ENCODE data around the gene NELL2.

The NELL2 gene

DNA sequence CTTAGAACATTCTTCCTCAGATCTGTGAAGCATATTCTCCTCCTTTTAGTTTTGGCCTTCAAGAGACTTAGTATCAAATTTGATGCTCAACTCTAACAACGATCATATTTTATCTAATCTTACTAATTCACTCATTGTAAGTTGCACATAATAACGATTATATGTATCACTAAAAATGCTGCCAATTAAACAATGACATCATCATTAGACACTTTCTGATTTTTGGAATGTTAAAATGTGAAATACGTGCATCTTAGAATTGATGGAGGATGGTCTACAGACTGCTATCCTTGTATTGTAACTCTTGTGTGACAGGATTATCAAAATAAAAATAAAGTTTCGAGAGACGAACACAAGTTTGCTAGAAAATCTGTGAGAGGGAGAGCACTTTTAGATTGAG, 311.0 kb downstream of the NELL2 start:
- no peaks in the 10 kb centered on the region for H3K9me3 ChIP-seq (ENCODE audit: low read depth, low read length)
- no peak overlapping the region for H3K27ac ChIP-seq
- H3K36me3 ChIP-seq (ENCODE audit: insufficient read depth, low read length), result no peaks in the 10 kb centered on the region
- no peak for DNase-seq (ENCODE audit: low read depth, low spot score)
- H3K9ac ChIP-seq (ENCODE audit: insufficient read length), result no peak overlapping the region
- no peak overlapping the region for H3K4me3 ChIP-seq
- TF ChIP-seq EZH2 (IDR thresholded peaks at IDR 0.05) (no peak), FOXP2 (optimal IDR thresholded peaks at IDR 0.05; ENCODE audit: control extremely low read depth, extremely low read length, insufficient read depth) (no peak), POLR2AphosphoS5 (IDR thresholded peaks at IDR 0.05; ENCODE audit: borderline replicate concordance, low read depth, low read length) (no peak)

DNA sequence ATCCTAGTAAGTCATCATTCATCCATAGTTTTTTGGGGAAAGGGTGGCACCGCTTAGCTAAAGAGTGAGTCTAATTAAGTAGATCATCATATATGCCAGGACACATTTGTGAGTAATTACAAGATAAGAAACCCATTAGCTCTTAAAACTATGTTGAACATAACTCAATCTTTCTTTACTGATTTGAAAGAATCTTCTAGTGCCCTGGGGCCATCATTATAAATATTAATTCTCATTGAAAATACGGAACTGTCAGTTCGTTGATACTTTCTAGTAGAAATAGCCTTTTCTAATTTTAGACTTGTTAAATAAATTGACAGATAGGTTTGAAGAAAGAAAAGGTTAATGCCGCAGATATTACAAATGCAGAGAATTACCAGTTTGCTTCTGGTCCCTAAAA, 312.6 kb downstream of the NELL2 start:
- Histone ChIP-seq H3K27ac (no peak overlapping the region), H3K4me3 (no peak overlapping the region), H3K9me3 (ENCODE audit: low read depth, low read length) (no peaks in the 10 kb centered on the region), H3K9ac (ENCODE audit: insufficient read length) (no peak overlapping the region), H3K36me3 (ENCODE audit: insufficient read depth, low read length) (no peaks in the 10 kb centered on the region)
- TF ChIP-seq FOXP2 (optimal IDR thresholded peaks at IDR 0.05; ENCODE audit: control extremely low read depth, extremely low read length, insufficient read depth) (no peak), POLR2AphosphoS5 (IDR thresholded peaks at IDR 0.05; ENCODE audit: borderline replicate concordance, low read depth, low read length) (no peak), EZH2 (IDR thresholded peaks at IDR 0.05) (no peak)
- DNase-seq (ENCODE audit: low read depth, low spot score), result no peak

DNA sequence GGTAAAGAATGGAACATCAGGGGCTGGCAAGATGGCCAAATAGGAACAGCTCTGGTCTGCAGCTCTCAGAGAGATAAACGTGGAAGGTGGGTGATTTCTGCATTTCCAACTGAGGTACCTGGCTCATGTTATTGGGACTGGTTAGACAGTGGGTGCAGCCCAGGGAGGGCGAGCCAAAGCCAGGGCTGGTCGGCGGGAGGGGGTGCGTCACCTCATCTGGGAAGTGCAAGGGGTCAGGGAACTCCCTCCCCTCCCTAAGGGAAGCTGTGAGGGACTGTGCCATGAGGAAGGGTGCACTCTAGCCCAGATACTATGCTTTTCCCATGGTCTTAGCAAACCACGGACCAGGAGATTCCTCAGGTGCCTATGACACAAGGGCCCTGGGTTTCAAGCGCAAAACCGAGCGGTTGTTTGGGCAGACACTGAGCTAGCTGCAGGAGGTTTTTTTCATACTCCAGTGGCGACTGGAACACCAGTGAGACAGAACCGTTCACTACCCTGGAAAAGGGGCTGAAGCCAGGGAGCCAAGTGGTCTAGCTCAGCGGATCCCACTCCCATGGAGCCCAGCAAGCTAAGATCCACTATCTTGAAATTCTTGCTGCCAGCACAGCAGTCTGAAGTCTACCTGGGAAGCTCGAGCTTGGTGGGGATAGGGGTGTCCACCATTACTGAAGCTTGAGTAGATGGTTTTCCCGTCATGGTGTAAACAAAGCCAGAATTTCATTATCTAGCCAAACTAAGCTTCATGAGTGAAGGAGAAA, 317.6 kb downstream of the NELL2 start:
- Histone ChIP-seq H3K9ac (ENCODE audit: insufficient read length) (no peak overlapping the region), H3K9me3 (ENCODE audit: low read depth, low read length) (no peaks in the 10 kb centered on the region), H3K27ac (no peak overlapping the region), H3K4me3 (no peak overlapping the region), H3K36me3 (ENCODE audit: insufficient read depth, low read length) (no peaks in the 10 kb centered on the region)
- TF ChIP-seq POLR2AphosphoS5 (IDR thresholded peaks at IDR 0.05; ENCODE audit: borderline replicate concordance, low read depth, low read length) (no peak), EZH2 (IDR thresholded peaks at IDR 0.05) (no peak), FOXP2 (optimal IDR thresholded peaks at IDR 0.05; ENCODE audit: control extremely low read depth, extremely low read length, insufficient read depth) (no peak)
- no peak for DNase-seq (ENCODE audit: low read depth, low spot score)

DNA sequence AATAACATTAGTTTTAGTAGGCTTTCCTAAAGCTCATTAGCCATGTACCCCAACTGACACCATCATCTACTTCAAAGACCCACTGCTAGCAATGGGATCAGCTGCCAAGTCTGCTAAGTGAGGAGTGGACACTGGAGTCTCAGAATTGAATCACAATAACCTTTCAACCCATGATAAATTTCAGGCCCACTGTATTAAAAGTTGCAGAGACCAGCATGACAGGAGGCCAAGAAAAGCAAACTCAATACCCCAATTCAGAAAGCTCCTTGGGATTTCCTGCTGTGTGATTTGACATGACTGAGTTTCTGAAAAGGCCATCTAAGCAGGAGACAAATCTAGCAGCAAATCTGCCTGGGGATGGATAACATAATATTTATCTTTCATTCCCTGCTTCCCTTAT, 320.7 kb downstream of the NELL2 start:
- H3K36me3 ChIP-seq (ENCODE audit: insufficient read depth, low read length), result no peaks in the 10 kb centered on the region
- H3K9me3 ChIP-seq (ENCODE audit: low read depth, low read length), result no peaks in the 10 kb centered on the region
- H3K4me3 ChIP-seq, result no peak overlapping the region
- TF ChIP-seq EZH2 (IDR thresholded peaks at IDR 0.05) (no peak), POLR2AphosphoS5 (IDR thresholded peaks at IDR 0.05; ENCODE audit: borderline replicate concordance, low read depth, low read length) (no peak), FOXP2 (optimal IDR thresholded peaks at IDR 0.05; ENCODE audit: control extremely low read depth, extremely low read length, insufficient read depth) (no peak)
- H3K9ac ChIP-seq (ENCODE audit: insufficient read length), result no peak overlapping the region
- no peak overlapping the region for H3K27ac ChIP-seq
- DNase-seq (ENCODE audit: low read depth, low spot score), result no peak

DNA sequence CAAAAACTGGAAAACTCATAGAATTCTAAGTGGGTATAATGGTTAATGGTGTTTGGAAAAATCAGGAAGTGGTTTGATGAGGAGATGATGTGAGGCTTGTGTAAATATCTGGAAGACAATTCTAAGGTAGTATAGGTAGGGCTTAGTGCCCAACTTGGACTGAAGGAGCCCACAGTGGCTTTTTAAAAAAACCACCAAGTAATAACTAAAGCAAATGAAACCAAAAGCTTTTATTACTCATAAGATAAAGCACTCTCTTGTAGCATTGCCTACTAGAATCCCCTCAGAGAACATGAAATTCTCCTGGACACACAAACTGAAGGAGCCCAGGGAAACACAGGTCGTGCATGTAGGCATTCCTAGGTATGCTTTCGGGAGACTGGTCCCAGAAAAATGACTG, 324.5 kb downstream of the NELL2 start:
- TF ChIP-seq FOXP2 (optimal IDR thresholded peaks at IDR 0.05; ENCODE audit: control extremely low read depth, extremely low read length, insufficient read depth) (no peak), EZH2 (IDR thresholded peaks at IDR 0.05) (no peak), POLR2AphosphoS5 (IDR thresholded peaks at IDR 0.05; ENCODE audit: borderline replicate concordance, low read depth, low read length) (no peak)
- no peaks in the 10 kb centered on the region for H3K36me3 ChIP-seq (ENCODE audit: insufficient read depth, low read length)
- H3K4me3 ChIP-seq, result no peak overlapping the region
- DNase-seq (ENCODE audit: low read depth, low spot score), result no peak
- no peak overlapping the region for H3K9ac ChIP-seq (ENCODE audit: insufficient read length)
- no peak overlapping the region for H3K27ac ChIP-seq
- H3K9me3 ChIP-seq (ENCODE audit: low read depth, low read length), result no peaks in the 10 kb centered on the region

DNA sequence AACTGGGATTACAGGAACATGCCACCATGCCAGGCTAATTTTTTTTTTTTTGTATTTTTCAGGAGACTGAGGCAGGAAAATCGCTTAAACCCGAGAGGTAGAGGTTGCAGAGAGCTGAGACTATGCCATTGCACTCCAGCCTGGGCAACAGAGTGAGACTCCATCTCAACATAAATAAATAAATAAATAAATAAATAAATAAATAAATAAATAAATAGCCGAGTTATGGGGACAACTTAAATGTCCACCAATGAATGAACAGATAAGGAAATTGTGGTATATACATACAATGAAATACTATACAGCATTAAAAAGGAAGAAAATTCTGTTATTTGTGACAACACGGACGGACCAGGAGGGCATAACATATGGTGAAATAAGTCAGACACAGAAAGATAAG, 325.7 kb downstream of the NELL2 start:
- no peak for TF ChIP-seq POLR2AphosphoS5 (IDR thresholded peaks at IDR 0.05; ENCODE audit: borderline replicate concordance, low read depth, low read length)
- TF ChIP-seq FOXP2 (optimal IDR thresholded peaks at IDR 0.05; ENCODE audit: control extremely low read depth, extremely low read length, insufficient read depth), result no peak
- no peak for TF ChIP-seq EZH2 (IDR thresholded peaks at IDR 0.05)

DNA sequence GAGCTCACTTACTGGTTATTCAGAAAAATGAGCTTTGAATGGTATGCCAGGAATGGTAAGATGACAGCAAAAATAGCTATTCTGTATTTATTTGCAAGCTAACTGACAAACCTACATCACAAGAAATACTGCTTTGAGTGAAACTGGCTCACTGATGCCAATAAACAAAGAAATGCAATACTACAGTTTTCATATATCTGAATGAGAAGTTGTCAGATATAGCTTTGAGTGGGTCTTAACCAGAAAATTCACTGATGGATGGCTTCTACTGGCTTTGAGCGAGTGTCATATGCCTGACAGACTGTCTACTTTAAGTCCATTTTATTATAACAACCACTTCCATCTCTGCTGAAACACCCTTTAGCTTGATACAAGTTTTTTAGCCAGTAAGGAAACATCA, 330.1 kb downstream of the NELL2 start:
- no peak overlapping the region for H3K27ac ChIP-seq
- TF ChIP-seq EZH2 (IDR thresholded peaks at IDR 0.05) (no peak), POLR2AphosphoS5 (IDR thresholded peaks at IDR 0.05; ENCODE audit: borderline replicate concordance, low read depth, low read length) (no peak), FOXP2 (optimal IDR thresholded peaks at IDR 0.05; ENCODE audit: control extremely low read depth, extremely low read length, insufficient read depth) (no peak)
- no peaks in the 10 kb centered on the region for H3K9me3 ChIP-seq (ENCODE audit: low read depth, low read length)
- no peak overlapping the region for H3K9ac ChIP-seq (ENCODE audit: insufficient read length)
- H3K36me3 ChIP-seq (ENCODE audit: insufficient read depth, low read length), result no peaks in the 10 kb centered on the region
- no peak for DNase-seq (ENCODE audit: low read depth, low spot score)
- no peak overlapping the region for H3K4me3 ChIP-seq

More for the DNA sequence above, 325.7 kb downstream of the NELL2 start:
- DNase-seq (ENCODE audit: low read depth, low spot score), result no peak
- Histone ChIP-seq H3K36me3 (ENCODE audit: insufficient read depth, low read length) (no peaks in the 10 kb centered on the region), H3K4me3 (no peak overlapping the region), H3K27ac (no peak overlapping the region), H3K9ac (ENCODE audit: insufficient read length) (no peak overlapping the region), H3K9me3 (ENCODE audit: low read depth, low read length) (no peaks in the 10 kb centered on the region)

DNA sequence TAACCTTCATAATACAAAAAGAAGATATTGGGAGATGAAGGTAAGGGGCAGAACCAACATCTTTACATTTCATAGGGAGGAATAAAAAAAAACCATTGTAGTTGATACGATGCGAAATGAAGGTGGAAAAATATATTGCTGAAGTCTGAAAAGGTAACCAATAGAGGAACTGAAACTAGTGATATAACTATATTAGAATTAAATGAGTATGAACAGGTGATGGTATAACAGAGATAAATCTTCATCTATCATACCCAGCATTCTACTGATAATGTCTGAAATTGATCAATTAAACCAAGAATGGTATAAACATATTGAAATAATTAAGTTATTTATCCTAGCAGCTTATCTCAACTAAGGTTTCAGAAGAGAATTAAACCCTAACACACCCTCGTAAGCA, 332.1 kb downstream of the NELL2 start:
- DNase-seq (ENCODE audit: low read depth, low spot score), result no peak
- TF ChIP-seq POLR2AphosphoS5 (IDR thresholded peaks at IDR 0.05; ENCODE audit: borderline replicate concordance, low read depth, low read length) (no peak), FOXP2 (optimal IDR thresholded peaks at IDR 0.05; ENCODE audit: control extremely low read depth, extremely low read length, insufficient read depth) (no peak)
- H3K4me3 ChIP-seq, result no peak overlapping the region
- no peak overlapping the region for H3K27ac ChIP-seq
- H3K9ac ChIP-seq (ENCODE audit: insufficient read length), result no peak overlapping the region
- H3K36me3 ChIP-seq (ENCODE audit: insufficient read depth, low read length), result no peaks in the 10 kb centered on the region
- no peaks in the 10 kb centered on the region for H3K9me3 ChIP-seq (ENCODE audit: low read depth, low read length)

DNA sequence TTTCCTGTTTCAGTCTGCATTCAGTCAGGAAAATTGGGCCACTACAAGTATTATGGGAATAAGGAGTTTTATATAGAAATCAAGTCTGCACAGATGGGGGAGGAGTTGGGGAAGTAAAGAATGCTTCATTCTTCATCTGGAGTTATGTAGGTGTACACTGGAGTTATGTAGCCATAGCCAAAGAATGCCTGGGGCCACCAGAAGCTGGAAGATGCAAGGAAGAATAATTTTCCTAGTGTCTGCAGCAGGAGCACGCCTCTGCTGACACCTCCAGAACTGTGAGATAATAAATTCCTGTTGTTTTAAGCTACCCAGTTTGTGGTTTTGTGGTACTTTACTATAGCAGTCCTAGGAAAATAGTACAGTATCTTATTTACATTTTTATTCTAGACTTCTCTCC, 333.4 kb downstream of the NELL2 start:
- TF ChIP-seq POLR2AphosphoS5 (IDR thresholded peaks at IDR 0.05; ENCODE audit: borderline replicate concordance, low read depth, low read length), result no peak
- no peak for TF ChIP-seq EZH2 (IDR thresholded peaks at IDR 0.05)
- TF ChIP-seq FOXP2 (optimal IDR thresholded peaks at IDR 0.05; ENCODE audit: control extremely low read depth, extremely low read length, insufficient read depth), result no peak
- H3K9me3 ChIP-seq (ENCODE audit: low read depth, low read length), result no peaks in the 10 kb centered on the region
- H3K4me3 ChIP-seq, result no peak overlapping the region
- DNase-seq (ENCODE audit: low read depth, low spot score), result no peak
- H3K9ac ChIP-seq (ENCODE audit: insufficient read length), result no peak overlapping the region
- H3K27ac ChIP-seq, result no peak overlapping the region
- no peaks in the 10 kb centered on the region for H3K36me3 ChIP-seq (ENCODE audit: insufficient read depth, low read length)

Measured in SK-N-MC (cell line).